ENCODE measurements around the gene DDX3Y. TPM values are rescaled to one million over a fixed set of nuclear protein-coding genes. Genes with fewer than 3 reads are reported as not detected.

Gene DDX3Y
- total and polyA plus RNA-seq, 9 of the 15 experiments (the other 6 are each of a cell fraction or from before 2014, with no cell fraction given), result 0.18 TPM; not detected in 8

- Histone ChIP-seq H3K27ac (ENCODE audit: extremely low read depth, low read depth, low read length) (no peak overlapping the region), H3K9me3 (replicated peaks; ENCODE audit: control insufficient read depth, insufficient read depth, low read depth, low read length) (no peaks in the 10 kb centered on the region), H4K20me1 (replicated peaks; ENCODE audit: control insufficient read depth, insufficient read depth, low read length) (no peaks in the 10 kb centered on the region), H3K4me1 (replicated peaks in 1 of 2; ENCODE audit: control insufficient read depth in 2 of 2, insufficient read depth in 2 of 2, low read length in 2 of 2) (no peaks in the 10 kb centered on the region), H3K9me1 (ENCODE audit: control insufficient read depth, insufficient read depth, low read length) (no peaks in the 10 kb centered on the region), H3K36me3 (ENCODE audit: control insufficient read depth, insufficient read depth, low read length) (no peaks in the 10 kb centered on the region), H3K79me2 (ENCODE audit: control insufficient read depth, insufficient read depth, low read length) (no peaks in the 10 kb centered on the region), H3K27me3 (ENCODE audit: control insufficient read depth in 2 of 2, insufficient read depth in 2 of 2, low read length in 2 of 2) (no peaks in the 10 kb centered on the region), H3K4me2 (ENCODE audit: insufficient read depth, low read length) (no peak overlapping the region), H3K4me3 (no peak overlapping the region), H2AFZ (ENCODE audit: low read depth, low read length) (no peak overlapping the region), H3K9ac (ENCODE audit: insufficient read depth in 1 of 2, low read depth in 2 of 2, low read length in 2 of 2) (no peak overlapping the region)
- ChIA-PET POLR2A (no interaction called here), CTCF (ENCODE audit: low intra/inter-chr PET ratio) (no interaction called here)
- intact Hi-C loops (cut with micrococcal nuclease) (no loop called here), in situ Hi-C loops (cut with MboI) (no loop called here)
- no CpG with 5 or more reads among the region's 19 CpGs for WGBS (ENCODE audit: insufficient coverage, low coverage, missing lambda C conversion rate)
- no peak for FAIRE-seq
- no TSS peak for BruUV-seq (replicated peaks)
- TF ChIP-seq TBP (optimal IDR thresholded peaks at IDR 0.05; ENCODE audit: low read depth, low read length), result no peak
- TF ChIP-seq ATF1 (CRISPR knock-in tag; IDR thresholded peaks at IDR 0.05), result no peak
- TF ChIP-seq ATF1 (tag; IDR thresholded peaks at IDR 0.05), result no peak
- TF ChIP-seq ZBTB43 (CRISPR knock-in tag; IDR thresholded peaks at IDR 0.05), result no peak
- no peak for ATAC-seq
- DNase-seq (ENCODE audit: extremely low read depth in 1 of 4, low spot score in 3 of 4), result no peak
These were observed 827 bp downstream of the DDX3Y start for GRCh38 chrY:12905517-12905872.

GRCh38 chrY:12905895-12906294, 1.2 kb downstream of the DDX3Y start:
- no peak for DNase-seq (ENCODE audit: extremely low read depth in 1 of 4, low spot score in 3 of 4)
- Histone ChIP-seq H3K9me1 (ENCODE audit: control insufficient read depth, insufficient read depth, low read length) (no peaks in the 10 kb centered on the region), H3K4me3 (no peak overlapping the region), H3K36me3 (ENCODE audit: control insufficient read depth, insufficient read depth, low read length) (no peaks in the 10 kb centered on the region), H2AFZ (ENCODE audit: low read depth, low read length) (no peak overlapping the region), H3K27ac (ENCODE audit: extremely low read depth, low read depth, low read length) (no peak overlapping the region), H3K9ac (ENCODE audit: insufficient read depth in 1 of 2, low read depth in 2 of 2, low read length in 2 of 2) (no peak overlapping the region), H3K79me2 (ENCODE audit: control insufficient read depth, insufficient read depth, low read length) (no peaks in the 10 kb centered on the region), H3K27me3 (ENCODE audit: control insufficient read depth in 2 of 2, insufficient read depth in 2 of 2, low read length in 2 of 2) (no peaks in the 10 kb centered on the region), H3K9me3 (replicated peaks; ENCODE audit: control insufficient read depth, insufficient read depth, low read depth, low read length) (no peaks in the 10 kb centered on the region), H3K4me1 (replicated peaks in 1 of 2; ENCODE audit: control insufficient read depth in 2 of 2, insufficient read depth in 2 of 2, low read length in 2 of 2) (no peaks in the 10 kb centered on the region), H4K20me1 (replicated peaks; ENCODE audit: control insufficient read depth, insufficient read depth, low read length) (no peaks in the 10 kb centered on the region), H3K4me2 (ENCODE audit: insufficient read depth, low read length) (no peak overlapping the region)
- BruUV-seq (replicated peaks), result no TSS peak
- no peak for ATAC-seq
- WGBS (ENCODE audit: insufficient coverage, low coverage, missing lambda C conversion rate), result no CpG with 5 or more reads among the region's 15 CpGs
- in situ Hi-C loops (cut with MboI), result no loop called here
- ChIA-PET POLR2A (no interaction called here), CTCF (ENCODE audit: low intra/inter-chr PET ratio) (no interaction called here)
- intact Hi-C loops (cut with micrococcal nuclease), result no loop called here
- FAIRE-seq, result no peak
- no peak for TF ChIP-seq RBM14 (IDR thresholded peaks at IDR 0.05; ENCODE audit: borderline replicate concordance, insufficient read depth, low read depth, low read length)
- TF ChIP-seq HIVEP1 (CRISPR knock-in tag; IDR thresholded peaks at IDR 0.05), result no peak
- TF ChIP-seq YBX1 (IDR thresholded peaks at IDR 0.05), result no peak
- TF ChIP-seq NUFIP1 (IDR thresholded peaks at IDR 0.05; ENCODE audit: partially characterized antibody), result no peak
- no peak for TF ChIP-seq CHD4 (IDR thresholded peaks at IDR 0.05; ENCODE audit: insufficient read depth, insufficient replicate concordance, low read depth, low read length, poor library complexity, severe bottlenecking)
- no peak for TF ChIP-seq E2F4 (CRISPR knock-in tag; IDR thresholded peaks at IDR 0.05; ENCODE audit: low read depth)
- TF ChIP-seq SOX6 (IDR thresholded peaks at IDR 0.05), result no peak
- no peak for TF ChIP-seq CREM (IDR thresholded peaks at IDR 0.05; ENCODE audit: low read depth)
- TF ChIP-seq ATF2 (CRISPR knock-in tag; IDR thresholded peaks at IDR 0.05), result no peak
- TF ChIP-seq FOXK2 (conservative IDR thresholded peaks at IDR 0.05 in 1 of 2, IDR thresholded peaks at IDR 0.05 in 1 of 2; ENCODE audit: low read depth in 2 of 2), result no peak
